ENCODE data around the gene DDX28. TPM values are rescaled to one million over a fixed set of nuclear protein-coding genes. Genes with fewer than 3 reads are reported as not detected.

DDX28 gene
- total and polyA plus RNA-seq, 9 of the 15 experiments (the other 6 are each of a cell fraction or from before 2014, with no cell fraction given), result 2.8 to 24.5 (median 15.9) TPM

DNA sequence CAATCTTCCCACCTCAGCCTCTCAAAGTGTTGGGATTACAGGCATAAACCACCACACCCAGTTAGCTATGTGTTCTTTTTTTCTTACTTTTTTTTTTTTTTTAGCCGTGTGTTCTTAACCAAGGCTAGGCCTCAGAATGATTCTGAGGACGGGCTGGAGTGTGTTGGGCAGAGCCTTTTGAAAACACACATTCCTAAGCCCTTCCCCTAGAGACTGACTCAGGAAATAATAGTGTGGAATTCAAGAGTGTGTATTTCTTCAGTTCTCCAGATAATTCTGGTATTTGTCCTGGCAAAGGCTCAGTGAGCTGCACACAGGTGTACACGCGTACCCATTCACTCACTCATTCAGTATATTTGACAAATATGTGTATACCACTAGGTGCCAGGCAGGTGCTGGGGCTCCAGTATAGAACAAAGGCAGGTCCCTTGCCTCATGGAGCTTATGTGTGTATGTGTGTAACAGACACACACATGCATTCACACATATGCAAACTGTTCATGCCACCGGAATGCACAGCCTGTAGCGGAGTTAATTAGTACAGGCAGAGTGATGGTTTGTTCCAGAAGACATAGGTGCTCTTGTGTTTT is 42.8 kb upstream of the DDX28 start:
- Histone ChIP-seq H3K4me1 (replicated peaks in 1 of 2; ENCODE audit: control insufficient read depth in 2 of 2, insufficient read depth in 2 of 2, low read length in 2 of 2) (peaks cover 5 to 10% of the 10 kb centered on the region in 2 experiments), H3K79me2 (ENCODE audit: control insufficient read depth, insufficient read depth, low read length) (no peaks in the 10 kb centered on the region), H3K9me3 (replicated peaks; ENCODE audit: control insufficient read depth, insufficient read depth, low read depth, low read length) (no peaks in the 10 kb centered on the region), H2AFZ (ENCODE audit: low read depth, low read length) (no peak overlapping the region), H3K4me2 (ENCODE audit: insufficient read depth, low read length) (no peak overlapping the region), H3K27me3 (ENCODE audit: control insufficient read depth in 2 of 2, insufficient read depth in 2 of 2, low read length in 2 of 2) (no peaks in the 10 kb centered on the region), H3K9ac (ENCODE audit: insufficient read depth in 1 of 2, low read depth in 2 of 2, low read length in 2 of 2) (no peak overlapping the region), H3K36me3 (ENCODE audit: control insufficient read depth, insufficient read depth, low read length) (peaks cover 73% of the 10 kb centered on the region; the same call in 2 of the 3 replicates), H3K9me1 (ENCODE audit: control insufficient read depth, insufficient read depth, low read length) (no peaks in the 10 kb centered on the region), H4K20me1 (replicated peaks; ENCODE audit: control insufficient read depth, insufficient read depth, low read length) (no peaks in the 10 kb centered on the region; the same call in 1 of the 2 replicates), H3K4me3 (no peak overlapping the region), H3K27ac (ENCODE audit: extremely low read depth, low read depth, low read length) (no peak overlapping the region)
- intact Hi-C loops (cut with micrococcal nuclease), result no loop called here
- no TSS peak for BruUV-seq (replicated peaks)
- DNase-seq (ENCODE audit: extremely low read depth in 1 of 4, low spot score in 3 of 4) (no peak), ATAC-seq (no peak), FAIRE-seq (no peak)
- TF ChIP-seq LARP7 (IDR thresholded peaks at IDR 0.05) (no peak), TBP (optimal IDR thresholded peaks at IDR 0.05; ENCODE audit: low read depth, low read length) (no peak)
- in situ Hi-C loops (cut with MboI), result no loop called here
- WGBS (ENCODE audit: insufficient coverage, low coverage, missing lambda C conversion rate), result 80% methylated on average over 6 of the region's 6 CpGs
- POLR2A ChIA-PET, result interaction anchor here (0.5 to 0.8 kb wide), 4 partner anchors 17 to 207 kb away, joined by 3 to 4 read pairs (median 3); no protein-coding TSS in a partner anchor
- CTCF ChIA-PET (ENCODE audit: low intra/inter-chr PET ratio), result interaction anchor here (1.1 kb wide), 1 partner anchor 164 kb away, joined by 5 read pairs; no protein-coding TSS in a partner anchor

DNA sequence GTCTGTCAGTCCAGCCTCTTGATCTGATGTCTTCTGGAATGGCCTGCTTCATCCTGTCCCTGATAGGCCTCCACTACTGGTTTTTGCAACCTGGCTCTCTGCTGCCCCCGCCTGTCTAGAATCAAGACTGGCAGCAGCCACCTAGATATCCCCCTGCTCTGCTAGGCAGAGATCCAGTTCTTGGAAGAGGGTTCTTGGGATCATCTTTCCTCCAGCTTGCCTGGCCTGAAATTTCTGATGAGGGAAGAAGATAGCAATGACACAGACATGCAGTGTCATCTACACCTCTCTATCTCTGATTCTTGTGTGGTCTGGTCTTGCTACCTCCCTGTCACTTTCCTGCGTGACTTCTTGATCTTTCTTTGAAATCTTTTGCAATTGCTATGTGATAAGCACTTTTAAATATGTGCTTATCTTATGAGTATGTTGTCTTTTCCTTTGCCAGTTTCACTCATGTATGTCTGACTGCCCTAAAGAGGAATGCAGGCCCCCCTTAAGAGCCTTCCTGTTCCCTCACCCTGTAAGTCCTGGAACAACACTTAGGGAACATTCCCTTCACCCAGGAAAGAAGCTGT is 41.8 kb upstream of the DDX28 start:
- peaks cover 69% of the 10 kb centered on the region; the same call in 2 of the 3 replicates for H3K36me3 ChIP-seq (ENCODE audit: control insufficient read depth, insufficient read depth, low read length)
- ChIA-PET POLR2A (interaction anchor here (0.6 to 1.2 kb wide), 4 partner anchors 18 to 392 kb away, joined by 3 read pairs; no protein-coding TSS in a partner anchor), CTCF (ENCODE audit: low intra/inter-chr PET ratio) (interaction anchor here (0.6 to 1.1 kb wide), 3 partner anchors 165 to 899 kb away, joined by 4 to 5 read pairs (median 4); no protein-coding TSS in a partner anchor)
- no peak overlapping the region; the same call in 1 of the 2 replicates for H3K4me2 ChIP-seq (ENCODE audit: insufficient read depth, low read length)
- H4K20me1 ChIP-seq (replicated peaks; ENCODE audit: control insufficient read depth, insufficient read depth, low read length), result no peaks in the 10 kb centered on the region; the same call in 1 of the 2 replicates
- in situ Hi-C loops (cut with MboI) (no loop called here), intact Hi-C loops (cut with micrococcal nuclease) (loop anchor here (1.0 kb wide), 1 partner anchor 25 kb away; no protein-coding TSS in a partner anchor)
- ATAC-seq, result peak; percentile 99
- WGBS (ENCODE audit: insufficient coverage, low coverage, missing lambda C conversion rate), result 0% methylated on average over 2 of the region's 2 CpGs
- no peaks in the 10 kb centered on the region for H3K9me3 ChIP-seq (replicated peaks; ENCODE audit: control insufficient read depth, insufficient read depth, low read depth, low read length)
- H3K79me2 ChIP-seq (ENCODE audit: control insufficient read depth, insufficient read depth, low read length), result no peaks in the 10 kb centered on the region
- no peaks in the 10 kb centered on the region for H3K9me1 ChIP-seq (ENCODE audit: control insufficient read depth, insufficient read depth, low read length)
- no peak overlapping the region for H2AFZ ChIP-seq (ENCODE audit: low read depth, low read length)
- FAIRE-seq, result peak; percentile 94
- peak overlapping the region; percentile 27; the same call in 1 of the 3 replicates for H3K27ac ChIP-seq (ENCODE audit: extremely low read depth, low read depth, low read length)
- no TSS peak for BruUV-seq (replicated peaks)
- DNase-seq (ENCODE audit: extremely low read depth in 1 of 4, low spot score in 3 of 4), result peak; percentile 85 to 88 (median 86)
- no peaks in the 10 kb centered on the region for H3K27me3 ChIP-seq (ENCODE audit: control insufficient read depth in 2 of 2, insufficient read depth in 2 of 2, low read length in 2 of 2)
- H3K9ac ChIP-seq (ENCODE audit: insufficient read depth in 1 of 2, low read depth in 2 of 2, low read length in 2 of 2), result peak overlapping the region; percentile 8 to 46; a peak in 1 of 4 replicates
- no peak overlapping the region for H3K4me3 ChIP-seq
- peaks cover 5 to 10% of the 10 kb centered on the region in 2 experiments for H3K4me1 ChIP-seq (replicated peaks in 1 of 2; ENCODE audit: control insufficient read depth in 2 of 2, insufficient read depth in 2 of 2, low read length in 2 of 2)
- TF ChIP-seq RBM39 (optimal IDR thresholded peaks at IDR 0.05; ENCODE audit: low read depth, low read length) (peak; percentile 86), TFAP4 (CRISPR knock-in tag; IDR thresholded peaks at IDR 0.05; ENCODE audit: borderline replicate concordance) (no peak), TEAD4 (IDR thresholded peaks at IDR 0.05; ENCODE audit: low read length) (peak; percentile 61; the same call in 1 of the 2 replicates), TEAD4 (CRISPR knock-in tag; IDR thresholded peaks at IDR 0.05; ENCODE audit: borderline replicate concordance) (no peak), BDP1 (IDR thresholded peaks at IDR 0.05; ENCODE audit: insufficient read depth, insufficient read length) (no peak), ZNF143 (CRISPR knock-in tag; IDR thresholded peaks at IDR 0.05) (no peak), DPF2 (IDR thresholded peaks at IDR 0.05) (peak; percentile 58; the same call in 1 of the 2 replicates), ARNT (IDR thresholded peaks at IDR 0.05) (peak in 1 of 2 experiments; percentile 74; a peak in 1 of 4 replicates), CTBP1 (IDR thresholded peaks at IDR 0.05; ENCODE audit: borderline replicate concordance) (peak; percentile 100), ZNF224 (CRISPR knock-in tag; IDR thresholded peaks at IDR 0.05) (no peak)
- TF ChIP-seq, protein P1, sequence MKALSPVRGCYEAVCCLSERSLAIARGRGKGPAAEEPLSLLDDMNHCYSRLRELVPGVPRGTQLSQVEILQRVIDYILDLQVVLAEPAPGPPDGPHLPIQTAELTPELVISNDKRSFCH (CRISPR knock-in tag; IDR thresholded peaks at IDR 0.05), result no peak
- TF ChIP-seq, protein P1 (tag; IDR thresholded peaks at IDR 0.05), result 0 out of 2 replicates have a peak, but pooled peaks have one; percentile 36

Measured in K562 (cell line).